Hepatocyte (in vitro differentiated cells): ENCODE measurements around the gene PPP2R5C. TPM values are rescaled to one million over a fixed set of nuclear protein-coding genes. Genes with fewer than 3 reads are reported as not detected.

ENCODE experiments used
- DNase-seq: peaks from one replicate; pipeline ENCODE4 v3.0.0-alpha.2; 2016; ENCODE audit warnings: low spot score
- H2AFZ ChIP-seq: fragments of 200-600 bp; sonication (generic); 2 replicates; pipeline ENCODE4 v1.6.0; 2016; ENCODE audit warnings: antibody characterized with exemption, mild to moderate bottlenecking
- H3K27ac ChIP-seq: fragments of 200-600 bp; sonication (generic); 2 replicates; pipeline ENCODE4 v1.5.1; 2016; ENCODE audit warnings: mild to moderate bottlenecking
- H3K27me3 ChIP-seq: fragments of 200-600 bp; sonication (generic); 2 replicates; pipeline ENCODE4 v1.6.1; 2016
- H3K36me3 ChIP-seq: fragments of 200-600 bp; sonication (generic); replicated peaks from 2 replicates; pipeline ENCODE4 v1.5.1; 2016; ENCODE audit warnings: low read depth; ENCODE audit not compliant: insufficient read depth
- H3K4me1 ChIP-seq: fragments of 200-600 bp; sonication (generic); 2 replicates; pipeline ENCODE4 v1.5.1; 2016; ENCODE audit warnings: mild to moderate bottlenecking, moderate library complexity; ENCODE audit not compliant: insufficient read depth
- H3K4me2 ChIP-seq: fragments of 200-600 bp; sonication (generic); 2 replicates; pipeline ENCODE4 v1.6.0; 2016
- H3K4me3 ChIP-seq: fragments of 200-600 bp; sonication (generic); 2 replicates; pipeline ENCODE4 v1.5.1; 2016; ENCODE audit warnings: mild to moderate bottlenecking
- H3K79me2 ChIP-seq: fragments of 200-600 bp; sonication (generic); 2 replicates; pipeline ENCODE4 v1.6.0; 2017; ENCODE audit warnings: mild to moderate bottlenecking
- H3K9me2 ChIP-seq: fragments of 200-600 bp; sonication (generic); replicated peaks from 2 replicates; pipeline ENCODE4 v1.6.0; 2017; ENCODE audit warnings: mild to moderate bottlenecking; ENCODE audit not compliant: insufficient read depth
- H3K9me3 ChIP-seq: fragments of 200-600 bp; sonication (generic); 2 replicates; pipeline ENCODE4 v1.5.1; 2016; ENCODE audit warnings: low read depth, mild to moderate bottlenecking
- H4K20me1 ChIP-seq: fragments of 200-600 bp; sonication (generic); 2 replicates; pipeline ENCODE4 v1.6.0; 2016; ENCODE audit warnings: mild to moderate bottlenecking; ENCODE audit not compliant: insufficient read depth, poor library complexity, severe bottlenecking
- EZH2 ChIP-seq: fragments of 200-600 bp; sonication (generic); IDR thresholded peaks from 2 replicates; pipeline ENCODE4 v1.6.1; 2016; ENCODE audit warnings: antibody characterized with exemption, mild to moderate bottlenecking, borderline replicate concordance
- EZH2phosphoT487 ChIP-seq: fragments of 200-600 bp; sonication (generic); IDR thresholded peaks from one replicate; pipeline ENCODE4 v1.6.1; 2018; ENCODE audit warnings: antibody characterized with exemption, mild to moderate bottlenecking, low read depth, moderate library complexity; ENCODE audit not compliant: unreplicated experiment, severe bottlenecking
- WGBS: methylation state at CpG from one replicate; pipeline ENCODE4 v1.1.6; 2016; ENCODE audit warnings: low lambda C conversion rate; ENCODE audit errors: missing lambda C conversion rate; 5-methylcytosine and 5-hydroxymethylcytosine counted together
- polyA plus RNA-seq: library from polyadenylated mRNA; unstranded; fragments of >200 nt; fragmentation: Nextera tagmentation; extraction: Ambion mirVana; gene quantifications from 2 replicates; pipeline ENCODE4 v1.2.1, GENCODE V29; 2016
- total RNA-seq: library from RNA; depleted of rRNA; stranded (reverse); fragments of >200 nt; gene quantifications from 2 replicates; pipeline ENCODE4 v1.2.3, GENCODE V29; 2014
- TF ChIP-seq, protein P1 (sequence below): fragments of 200-600 bp; sonication (generic); IDR thresholded peaks from 2 replicates; pipeline ENCODE4 v1.5.1; 2016; ENCODE audit warnings: antibody characterized with exemption, mild to moderate bottlenecking; ENCODE audit not compliant: poor library complexity

Gene PPP2R5C
- total and polyA plus RNA-seq, 2 experiments from 2014 or later, result 47.4 to 78.0 TPM

DNA sequence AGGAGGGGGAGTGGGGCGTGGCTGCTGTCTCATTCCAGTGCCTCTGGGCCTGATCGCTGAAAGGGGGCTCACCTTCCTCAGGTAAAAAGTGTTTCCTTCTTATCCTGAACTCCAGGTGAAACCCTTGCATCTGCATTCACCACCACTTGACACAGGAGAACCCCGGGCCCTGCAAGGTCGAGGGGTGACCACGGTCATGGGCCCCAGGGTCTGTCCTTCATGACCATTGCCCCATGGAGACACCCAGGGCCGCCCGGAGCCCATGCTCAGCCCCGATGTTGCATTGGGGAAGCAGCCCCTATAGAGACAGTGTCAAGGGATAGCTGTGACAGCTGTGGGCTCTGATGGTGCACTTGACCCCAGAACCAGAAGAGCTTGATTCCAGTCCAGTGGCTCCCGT is 168.4 kb downstream of the PPP2R5C start:
- Histone ChIP-seq H3K36me3 (no peaks in the 10 kb centered on the region), H3K9me3 (no peaks in the 10 kb centered on the region), H3K4me3 (no peak overlapping the region), H2AFZ (no peak overlapping the region), H3K27me3 (no peaks in the 10 kb centered on the region), H3K4me2 (no peak overlapping the region), H3K9me2 (no peaks in the 10 kb centered on the region), H3K79me2 (no peaks in the 10 kb centered on the region), H4K20me1 (no peaks in the 10 kb centered on the region), H3K27ac (no peak overlapping the region), H3K4me1 (no peaks in the 10 kb centered on the region)
- DNase-seq, result no peak
- TF ChIP-seq, protein P1, sequence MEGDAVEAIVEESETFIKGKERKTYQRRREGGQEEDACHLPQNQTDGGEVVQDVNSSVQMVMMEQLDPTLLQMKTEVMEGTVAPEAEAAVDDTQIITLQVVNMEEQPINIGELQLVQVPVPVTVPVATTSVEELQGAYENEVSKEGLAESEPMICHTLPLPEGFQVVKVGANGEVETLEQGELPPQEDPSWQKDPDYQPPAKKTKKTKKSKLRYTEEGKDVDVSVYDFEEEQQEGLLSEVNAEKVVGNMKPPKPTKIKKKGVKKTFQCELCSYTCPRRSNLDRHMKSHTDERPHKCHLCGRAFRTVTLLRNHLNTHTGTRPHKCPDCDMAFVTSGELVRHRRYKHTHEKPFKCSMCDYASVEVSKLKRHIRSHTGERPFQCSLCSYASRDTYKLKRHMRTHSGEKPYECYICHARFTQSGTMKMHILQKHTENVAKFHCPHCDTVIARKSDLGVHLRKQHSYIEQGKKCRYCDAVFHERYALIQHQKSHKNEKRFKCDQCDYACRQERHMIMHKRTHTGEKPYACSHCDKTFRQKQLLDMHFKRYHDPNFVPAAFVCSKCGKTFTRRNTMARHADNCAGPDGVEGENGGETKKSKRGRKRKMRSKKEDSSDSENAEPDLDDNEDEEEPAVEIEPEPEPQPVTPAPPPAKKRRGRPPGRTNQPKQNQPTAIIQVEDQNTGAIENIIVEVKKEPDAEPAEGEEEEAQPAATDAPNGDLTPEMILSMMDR, result no peak
- no peak for TF ChIP-seq EZH2
- no peak for TF ChIP-seq EZH2phosphoT487
- WGBS, result 95% methylated on average over 9 of the region's 9 CpGs

DNA sequence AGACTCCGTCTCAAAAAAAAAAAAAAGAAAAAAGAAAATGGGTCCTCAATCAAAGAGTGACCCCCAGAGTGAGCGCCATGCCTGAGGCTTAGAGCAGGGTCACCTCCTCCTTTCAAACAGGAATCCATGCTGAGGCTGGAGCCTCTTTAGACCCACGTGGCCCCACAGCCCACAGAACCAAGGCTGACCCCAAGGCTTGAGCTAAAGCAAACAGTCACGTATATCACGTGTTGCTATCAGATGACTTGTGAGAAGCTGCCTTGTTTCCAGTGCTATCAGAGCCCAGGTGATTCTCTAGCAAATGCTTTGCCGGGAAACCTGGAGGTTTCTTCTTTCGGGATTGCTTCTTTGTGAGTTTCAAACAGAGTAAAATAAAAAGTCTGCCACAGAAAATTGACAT is 171.2 kb downstream of the PPP2R5C start:
- Histone ChIP-seq H3K9me2 (no peaks in the 10 kb centered on the region), H2AFZ (no peak overlapping the region), H3K36me3 (no peaks in the 10 kb centered on the region), H3K79me2 (no peaks in the 10 kb centered on the region), H3K27ac (peak overlapping the region; percentile 18), H3K9me3 (no peaks in the 10 kb centered on the region), H4K20me1 (no peaks in the 10 kb centered on the region), H3K4me3 (no peak overlapping the region), H3K27me3 (no peaks in the 10 kb centered on the region), H3K4me2 (no peak overlapping the region), H3K4me1 (no peaks in the 10 kb centered on the region)
- TF ChIP-seq EZH2 (no peak), EZH2phosphoT487 (no peak)
- TF ChIP-seq, protein P1, result no peak
- WGBS, result 65% methylated on average over 7 of the region's 7 CpGs
- peak; percentile 33 for DNase-seq

DNA sequence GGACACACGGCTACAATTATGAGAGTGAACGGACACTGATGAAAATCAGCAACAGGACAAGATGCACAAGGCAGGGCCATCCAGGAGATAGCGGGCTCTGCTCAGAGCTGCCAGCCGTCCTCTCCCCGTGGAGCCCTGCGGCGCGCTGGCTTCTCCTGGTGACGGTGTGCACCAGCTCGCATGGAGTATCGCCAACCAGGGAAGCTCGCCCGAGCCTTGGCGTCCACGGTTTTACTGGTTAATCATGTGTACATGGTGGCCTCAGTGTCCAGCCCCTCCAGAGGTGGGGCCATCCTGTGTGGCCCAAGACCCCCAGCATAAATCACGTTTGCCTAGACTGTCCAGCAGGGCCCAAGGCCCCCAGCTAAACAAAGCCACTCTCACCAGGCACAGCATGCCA is 171.7 kb downstream of the PPP2R5C start:
- no peaks in the 10 kb centered on the region for H3K9me3 ChIP-seq
- no peaks in the 10 kb centered on the region for H4K20me1 ChIP-seq
- no peak overlapping the region for H3K4me3 ChIP-seq
- H3K36me3 ChIP-seq, result no peaks in the 10 kb centered on the region
- peak overlapping the region; percentile 18 for H3K27ac ChIP-seq
- H3K79me2 ChIP-seq, result no peaks in the 10 kb centered on the region
- no peaks in the 10 kb centered on the region for H3K4me1 ChIP-seq
- H2AFZ ChIP-seq, result no peak overlapping the region
- H3K4me2 ChIP-seq, result no peak overlapping the region
- no peaks in the 10 kb centered on the region for H3K27me3 ChIP-seq
- DNase-seq, result no peak
- WGBS, result 90% methylated on average over 16 of the region's 16 CpGs
- no peaks in the 10 kb centered on the region for H3K9me2 ChIP-seq
- no peak for TF ChIP-seq EZH2phosphoT487
- TF ChIP-seq, protein P1, result no peak
- TF ChIP-seq EZH2, result no peak

DNA sequence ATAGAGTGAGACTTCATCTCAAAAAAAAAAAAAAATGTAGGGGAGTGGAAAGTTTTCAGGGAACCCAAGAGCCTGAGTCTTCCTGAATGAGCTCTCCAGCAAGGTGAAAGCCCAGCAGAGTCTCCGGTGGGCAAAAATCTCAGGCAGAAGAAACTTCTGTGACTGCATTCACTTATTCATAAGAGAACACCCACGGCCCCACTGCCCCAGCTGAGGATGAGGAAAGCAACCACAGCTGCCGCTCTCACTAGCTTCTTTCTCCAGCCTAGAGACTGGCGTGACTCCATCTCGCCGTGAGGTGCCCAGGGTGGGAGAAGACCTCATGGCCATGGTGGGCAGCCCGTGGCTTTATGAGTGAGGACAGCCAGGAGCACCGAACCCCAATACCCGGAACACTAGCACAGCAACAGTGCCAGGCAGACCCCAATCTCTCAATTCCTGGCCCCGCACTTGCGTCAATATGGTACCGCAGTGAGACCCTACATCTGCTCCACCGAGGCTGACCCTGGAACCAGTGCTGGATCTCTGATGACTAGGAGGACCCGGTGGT is 173.2 kb downstream of the PPP2R5C start:
- H3K27me3 ChIP-seq, result no peaks in the 10 kb centered on the region
- 95% methylated on average over 14 of the region's 14 CpGs for WGBS
- no peaks in the 10 kb centered on the region for H3K36me3 ChIP-seq
- H3K27ac ChIP-seq, result no peak overlapping the region
- no peaks in the 10 kb centered on the region for H3K4me1 ChIP-seq
- no peaks in the 10 kb centered on the region for H3K9me3 ChIP-seq
- H3K9me2 ChIP-seq, result no peaks in the 10 kb centered on the region
- DNase-seq, result no peak
- no peaks in the 10 kb centered on the region for H4K20me1 ChIP-seq
- TF ChIP-seq EZH2 (no peak), EZH2phosphoT487 (no peak)
- TF ChIP-seq, protein P1, result no peak
- H2AFZ ChIP-seq, result no peak overlapping the region
- H3K79me2 ChIP-seq, result no peaks in the 10 kb centered on the region
- H3K4me3 ChIP-seq, result no peak overlapping the region
- no peak overlapping the region for H3K4me2 ChIP-seq
